Fibroblast of lung (primary cell): ENCODE data around the gene COL27A1.
"Not testable (repeated sequence)": the region's sequence is repeated elsewhere in the genome, so short reads cannot be mapped to it uniquely, and the experiment has no call there.

ENCODE experiments used
- EZH2 ChIP-seq: IDR thresholded peaks from 2 replicates; pipeline ENCODE4 v1.5.1; 2012; ENCODE audit warnings: low read length, control low read depth, mild to moderate bottlenecking; ENCODE audit errors: missing control alignments
- TF ChIP-seq, protein P1 (sequence below), 2 donors: IDR thresholded peaks in 1 of 2; conservative IDR thresholded peaks in 1 of 2; 1 replicate in 1 of 2; 2 replicates in 1 of 2; pipeline ENCODE4 v1.5.1; 2011 to 2012; ENCODE audit warnings: low read length in 2 of 2, control low read depth in 1 of 2, inconsistent platforms in 1 of 2, low read depth in 1 of 2, mild to moderate bottlenecking in 1 of 2

DNA sequence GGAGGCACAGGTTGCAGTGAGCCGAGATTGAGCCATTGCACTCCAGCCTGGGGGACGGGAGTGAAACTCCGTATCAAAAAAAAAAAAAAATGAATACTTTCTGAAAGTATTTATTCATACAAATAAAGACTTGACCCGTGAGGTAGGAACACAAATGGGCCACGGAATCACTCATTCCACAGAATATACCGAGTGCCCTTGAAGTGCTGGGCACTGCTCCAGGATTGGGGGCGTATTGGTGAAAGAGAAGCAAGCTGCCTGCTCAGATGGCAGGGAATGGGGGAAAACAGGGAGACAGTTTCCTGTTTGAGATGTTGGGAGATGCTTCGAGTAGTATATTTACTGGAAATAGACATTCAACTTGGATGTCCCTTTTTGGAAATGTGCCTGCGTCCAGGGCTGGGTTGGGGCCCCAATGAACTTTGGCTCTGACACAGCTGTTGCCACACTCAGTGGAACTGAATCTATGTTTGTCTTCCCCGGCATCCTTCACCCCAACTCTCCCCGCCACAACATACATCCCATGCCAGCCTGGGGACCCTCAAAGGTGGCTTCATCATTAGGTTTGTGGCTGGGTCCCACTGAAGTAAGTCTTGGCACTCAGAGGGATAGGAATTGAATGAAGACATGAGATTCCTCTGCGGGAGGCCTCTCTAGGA is 167.0 kb downstream of the COL27A1 start:
- TF ChIP-seq, protein P1, sequence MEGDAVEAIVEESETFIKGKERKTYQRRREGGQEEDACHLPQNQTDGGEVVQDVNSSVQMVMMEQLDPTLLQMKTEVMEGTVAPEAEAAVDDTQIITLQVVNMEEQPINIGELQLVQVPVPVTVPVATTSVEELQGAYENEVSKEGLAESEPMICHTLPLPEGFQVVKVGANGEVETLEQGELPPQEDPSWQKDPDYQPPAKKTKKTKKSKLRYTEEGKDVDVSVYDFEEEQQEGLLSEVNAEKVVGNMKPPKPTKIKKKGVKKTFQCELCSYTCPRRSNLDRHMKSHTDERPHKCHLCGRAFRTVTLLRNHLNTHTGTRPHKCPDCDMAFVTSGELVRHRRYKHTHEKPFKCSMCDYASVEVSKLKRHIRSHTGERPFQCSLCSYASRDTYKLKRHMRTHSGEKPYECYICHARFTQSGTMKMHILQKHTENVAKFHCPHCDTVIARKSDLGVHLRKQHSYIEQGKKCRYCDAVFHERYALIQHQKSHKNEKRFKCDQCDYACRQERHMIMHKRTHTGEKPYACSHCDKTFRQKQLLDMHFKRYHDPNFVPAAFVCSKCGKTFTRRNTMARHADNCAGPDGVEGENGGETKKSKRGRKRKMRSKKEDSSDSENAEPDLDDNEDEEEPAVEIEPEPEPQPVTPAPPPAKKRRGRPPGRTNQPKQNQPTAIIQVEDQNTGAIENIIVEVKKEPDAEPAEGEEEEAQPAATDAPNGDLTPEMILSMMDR (conservative IDR thresholded peaks at IDR 0.05 in 1 of 2, IDR thresholded peaks at IDR 0.05 in 1 of 2; ENCODE audit: low read depth in 1 of 2, low read length in 2 of 2): not testable (repeated sequence)
- not testable (repeated sequence) for TF ChIP-seq EZH2
